ENCODE measurements around the gene ODF2L.

DNA sequence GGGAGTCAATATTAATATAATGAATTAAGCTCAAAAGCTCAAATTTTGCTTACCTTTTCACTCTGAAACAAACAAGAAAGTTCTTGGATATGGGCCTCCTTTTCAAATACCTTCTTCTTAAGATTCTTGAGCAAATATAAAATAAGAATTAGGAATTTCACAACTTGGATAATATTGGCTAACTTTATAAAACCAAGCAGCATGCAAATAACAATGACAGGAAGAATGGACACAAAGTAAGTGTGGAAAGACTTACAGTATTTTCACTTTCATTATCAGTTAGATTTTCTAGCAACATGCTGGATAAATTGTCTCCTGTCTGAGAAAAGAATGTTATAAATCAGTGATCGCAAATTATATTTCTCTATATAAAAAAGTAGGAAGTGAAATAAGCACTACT lies 13.2 kb downstream of the ODF2L start:
- TF ChIP-seq POLR2AphosphoS5 (IDR thresholded peaks at IDR 0.05; ENCODE audit: low read depth, low read length) (no peak), POLR2A (IDR thresholded peaks at IDR 0.05; ENCODE audit: low read depth, low read length) (no peak)
